A549 (cell line): Measurements from ENCODE around the gene ICAM2. TPM values are rescaled to one million over a fixed set of nuclear protein-coding genes. Genes with fewer than 3 reads are reported as not detected.
A peak's percentile ranks its signal among the peaks of the same experiment; 100 is the strongest.

ENCODE experiments used
- ATAC-seq, 2 experiments: fragments of 200-7000 bp in 1 of 2; fragments of >200 bp in 1 of 2; cut with Nextera tagmentation in 1 of 2; cut with Tn5 transposase in 1 of 2; 3 replicates each; pipeline versions ENCODE4 v1.8.0 to v1.9.1; 2018 to 2020; ENCODE audit warnings: mild to moderate bottlenecking in 1 of 2, moderate library complexity in 1 of 2
- CTCF ChIA-PET: fragments of 300-600 bp; sonication (Branson Sonifier 250); formaldehyde crosslinking; extraction: SDS; loops from one replicate; lab custom pipeline; 2021; ENCODE audit warnings: antibody characterized with exemption, inconsistent platforms; lab: Yijun Ruan, JAX
- POLR2A ChIA-PET: fragments of 350-600 bp; formaldehyde crosslinking; extraction: SDS; loops from one replicate; lab custom pipeline; 2021; ENCODE audit warnings: antibody characterized with exemption, inconsistent platforms; lab: Yijun Ruan, JAX
- DNase-seq, 2 experiments: peaks; one replicate each; pipeline versions ENCODE4 v3.0.0 to v3.0.0-alpha.2; 2011 to 2016; ENCODE audit warnings: low read depth in 1 of 2, low spot score in 1 of 2
- FAIRE-seq: peaks from 2 replicates; lab custom pipeline; 2011; peaks lifted over from hg19 to GRCh38; lab: Jason Lieb, UNC
- H3K27ac ChIP-seq, 2 experiments: fragments of >200 bp; sonication (Bioruptor Twin); formaldehyde crosslinking; 3 replicates each; pipeline ENCODE4 v1.5.1; 2016 to 2017
- H3K4me1 ChIP-seq: fragments of >200 bp; sonication (Bioruptor Twin); formaldehyde crosslinking; 3 replicates; pipeline ENCODE4 v1.6.1; 2016
- H3K4me2 ChIP-seq: fragments of >200 bp; sonication (Bioruptor Twin); formaldehyde crosslinking; 3 replicates; pipeline ENCODE4 v1.6.1; 2016
- H3K4me3 ChIP-seq: fragments of >200 bp; sonication (Bioruptor Twin); formaldehyde crosslinking; 3 replicates; pipeline ENCODE4 v1.5.1; 2016
- H3K9me3 ChIP-seq: fragments of >200 bp; sonication (Bioruptor Twin); formaldehyde crosslinking; 3 replicates; pipeline ENCODE4 v1.6.1; 2016
- CBX2 ChIP-seq: fragments of 200-600 bp; sonication (generic); IDR thresholded peaks from 2 replicates; pipeline ENCODE4 v1.6.1; 2016; ENCODE audit warnings: low read depth, mild to moderate bottlenecking, borderline replicate concordance
- CHD2 ChIP-seq: fragments of 150-350 bp; IDR thresholded peaks from 2 replicates; pipeline ENCODE4 v1.6.1; 2014; ENCODE audit warnings: low read length; ENCODE audit not compliant: partially characterized antibody
- EP300 ChIP-seq, 2 experiments: fragments of >200 bp; sonication (Bioruptor Twin); formaldehyde crosslinking; IDR thresholded peaks; 2 replicates in 1 of 2; 3 replicates in 1 of 2; pipeline ENCODE4 v1.6.1; 2016 to 2017
- ESRRA ChIP-seq: fragments of 150-350 bp; IDR thresholded peaks from 2 replicates; pipeline ENCODE4 v1.6.1; 2014; ENCODE audit warnings: mild to moderate bottlenecking, low read length, borderline replicate concordance
- GATA3 ChIP-seq: IDR thresholded peaks from 2 replicates; pipeline ENCODE4 v1.6.1; 2012; ENCODE audit warnings: borderline replicate concordance
- HDAC2 ChIP-seq: fragments of 200-600 bp; sonication (generic); IDR thresholded peaks from 2 replicates; pipeline ENCODE4 v1.6.1; 2016
- HEYL ChIP-seq: fragments of 250-450 bp; sonication (Bioruptor Pico); IDR thresholded peaks from 2 replicates; pipeline ENCODE4 v1.8.0; 2021; ENCODE audit warnings: mild to moderate bottlenecking, moderate library complexity
- HOXA7 ChIP-seq: fragments of 250-450 bp; sonication (Bioruptor Pico); IDR thresholded peaks from 2 replicates; pipeline ENCODE4 v1.5.0; 2020; ENCODE audit warnings: mild to moderate bottlenecking, moderate library complexity
- JUN ChIP-seq, 2 experiments: fragments of >200 bp; sonication (Bioruptor Twin); formaldehyde crosslinking; IDR thresholded peaks; 2 replicates in 1 of 2; 3 replicates in 1 of 2; pipeline ENCODE4 v1.6.1; 2016 to 2017
- KDM1A ChIP-seq: fragments of 200-600 bp; sonication (generic); IDR thresholded peaks from 2 replicates; pipeline ENCODE4 v1.6.1; 2016; ENCODE audit warnings: low read depth, mild to moderate bottlenecking
- NFE2L2 ChIP-seq: fragments of 150-350 bp; conservative IDR thresholded peaks from 2 replicates; pipeline ENCODE4 v1.6.1; 2014; ENCODE audit warnings: low read length
- NR3C1 ChIP-seq: fragments of >200 bp; sonication (Bioruptor Twin); formaldehyde crosslinking; IDR thresholded peaks from 3 replicates; pipeline ENCODE4 v1.6.1; 2017
- POLR2A ChIP-seq: IDR thresholded peaks from 2 replicates; pipeline ENCODE4 v1.6.1; 2012; ENCODE audit warnings: mild to moderate bottlenecking, low read length
- RARB ChIP-seq: fragments of 250-450 bp; sonication (Bioruptor Pico); IDR thresholded peaks from 2 replicates; pipeline ENCODE4 v1.8.0; 2021; ENCODE audit warnings: mild to moderate bottlenecking, moderate library complexity
- RCOR1 ChIP-seq: fragments of 150-350 bp; IDR thresholded peaks from 2 replicates; pipeline ENCODE4 v1.6.1; 2014; ENCODE audit warnings: antibody characterized with exemption, low read length, low read depth
- SREBF2 ChIP-seq: fragments of 450-650 bp; IDR thresholded peaks from 2 replicates; pipeline ENCODE4 v1.6.1; 2014; ENCODE audit warnings: mild to moderate bottlenecking, moderate library complexity
- TFCP2L1 ChIP-seq: fragments of 250-450 bp; sonication (Bioruptor Pico); IDR thresholded peaks from 2 replicates; pipeline ENCODE4 v1.5.0; 2021; ENCODE audit warnings: mild to moderate bottlenecking
- ZC3H11A ChIP-seq: fragments of 450-650 bp; IDR thresholded peaks from 2 replicates; pipeline ENCODE4 v1.6.1; 2014; ENCODE audit warnings: antibody characterized with exemption, mild to moderate bottlenecking
- ZFP36 ChIP-seq: fragments of 450-650 bp; IDR thresholded peaks from 2 replicates; pipeline ENCODE4 v1.6.1; 2014; ENCODE audit warnings: borderline replicate concordance; ENCODE audit not compliant: partially characterized antibody
- WGBS: methylation state at CpG from one replicate; pipeline ENCODE4 v1.1.6; 2017; ENCODE audit errors: missing lambda C conversion rate; 5-methylcytosine and 5-hydroxymethylcytosine counted together
- polyA plus RNA-seq, 4 experiments: library from polyadenylated mRNA; depleted of rRNA in 3 of 4; stranded (reverse); fragments of >200 nt; fragmentation: RNase III in 1 of 4; extraction: RNeasy Plus Mini Kit Qiagen cat#74134 plus additional on column Dnase treatment in 1 of 4; gene quantifications; 2 replicates in 3 of 4; 3 replicates in 1 of 4; pipeline ENCODE4 v1.2.3, GENCODE V29; 2011 to 2017
- TF ChIP-seq, protein P1 (sequence below): IDR thresholded peaks from 2 replicates; pipeline ENCODE4 v1.6.1; 2012
- TF ChIP-seq, protein P2 (sequence below): fragments of 250-450 bp; sonication (Bioruptor Pico); IDR thresholded peaks from 2 replicates; pipeline ENCODE4 v1.5.0; 2020; ENCODE audit warnings: low read depth, mild to moderate bottlenecking, moderate library complexity
- TF ChIP-seq, protein P3 (sequence below): fragments of 250-450 bp; sonication (Bioruptor Pico); IDR thresholded peaks from 2 replicates; pipeline ENCODE4 v1.5.0; 2021; ENCODE audit warnings: mild to moderate bottlenecking, moderate library complexity, borderline replicate concordance

ICAM2 gene
- polyA plus RNA-seq, 2 of the 4 experiments (the other 2 are of a cell fraction) = not detected

DNA sequence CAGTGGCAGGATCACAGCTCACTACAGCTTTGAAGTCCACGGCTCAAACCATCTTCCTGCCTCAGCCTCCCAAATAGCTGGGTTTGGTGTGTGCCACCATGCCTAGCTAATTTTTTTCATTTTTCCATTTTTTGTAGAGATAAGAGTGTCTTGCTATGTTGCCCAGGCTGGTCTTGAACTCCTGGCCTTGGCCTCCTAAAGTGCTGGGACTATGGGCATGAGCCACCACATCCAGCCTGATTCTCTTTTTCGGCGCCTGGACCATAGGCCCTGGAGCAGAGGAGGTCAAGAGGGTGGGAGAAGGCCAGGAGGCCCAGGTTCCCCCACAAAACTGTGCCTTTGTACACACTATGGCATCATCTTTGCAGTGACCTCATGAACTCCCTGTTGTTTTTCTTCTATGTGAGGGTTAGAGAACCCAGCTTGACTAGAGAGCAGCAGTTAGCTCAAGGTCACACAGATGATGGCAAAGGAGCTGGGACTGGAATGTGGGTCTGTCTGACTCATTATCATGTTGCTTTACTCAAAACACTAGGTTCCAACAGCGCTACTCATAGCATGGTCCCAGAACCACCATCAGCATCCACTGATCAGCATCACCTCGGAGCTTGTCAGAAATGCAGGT is 64.0 kb downstream of the ICAM2 start:
- H3K4me3 ChIP-seq = no peak overlapping the region
- ChIA-PET POLR2A (no interaction called here), CTCF (interaction anchor here (0.9 to 10.0 kb wide), 13 partner anchors 10 to 177 kb away, joined by 3 to 105 read pairs (median 9); partner anchors contain the start of genes CD79B and GH1)
- no peaks in the 10 kb centered on the region for H3K9me3 ChIP-seq
- no peak overlapping the region for H3K4me2 ChIP-seq
- 88% methylated on average over 5 of the region's 5 CpGs for WGBS
- no peak for TF ChIP-seq NR3C1
- TF ChIP-seq ESRRA = no peak
- TF ChIP-seq HOXA7 (CRISPR knock-in tag) = no peak
- no peak for TF ChIP-seq ZC3H11A
- TF ChIP-seq, protein P1, sequence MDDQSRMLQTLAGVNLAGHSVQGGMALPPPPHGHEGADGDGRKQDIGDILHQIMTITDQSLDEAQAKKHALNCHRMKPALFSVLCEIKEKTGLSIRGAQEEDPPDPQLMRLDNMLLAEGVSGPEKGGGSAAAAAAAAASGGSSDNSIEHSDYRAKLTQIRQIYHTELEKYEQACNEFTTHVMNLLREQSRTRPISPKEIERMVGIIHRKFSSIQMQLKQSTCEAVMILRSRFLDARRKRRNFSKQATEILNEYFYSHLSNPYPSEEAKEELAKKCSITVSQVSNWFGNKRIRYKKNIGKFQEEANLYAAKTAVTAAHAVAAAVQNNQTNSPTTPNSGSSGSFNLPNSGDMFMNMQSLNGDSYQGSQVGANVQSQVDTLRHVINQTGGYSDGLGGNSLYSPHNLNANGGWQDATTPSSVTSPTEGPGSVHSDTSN = no peak
- TF ChIP-seq NFE2L2 = no peak
- TF ChIP-seq TFCP2L1 = no peak
- no peak for TF ChIP-seq CHD2
- FAIRE-seq (no peak), DNase-seq (no peak), ATAC-seq (no peak)
- H3K27ac ChIP-seq = no peak overlapping the region
- H3K4me1 ChIP-seq = peaks cover 6% of the 10 kb centered on the region; the same call in 2 of the 3 replicates

DNA sequence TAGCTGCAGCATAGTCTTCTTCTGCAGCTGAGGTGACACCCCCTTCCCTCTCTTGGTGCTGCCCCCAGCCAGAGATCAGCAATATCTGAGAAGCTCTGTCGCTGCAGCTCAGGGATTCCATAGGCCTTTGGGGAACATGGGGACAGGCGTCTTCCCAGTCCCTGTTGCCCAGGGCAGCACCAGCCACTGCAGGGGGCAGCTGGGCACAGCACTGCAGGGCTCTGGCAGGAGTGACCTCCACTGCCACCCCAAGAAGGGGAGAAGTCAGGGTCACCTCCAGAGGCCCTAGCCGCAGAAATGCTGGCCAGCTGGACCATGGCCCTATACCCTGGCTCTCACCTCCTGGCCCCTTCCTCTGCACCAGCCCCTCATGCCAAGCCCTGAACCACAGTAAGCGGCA is 64.6 kb downstream of the ICAM2 start:
- H3K9me3 ChIP-seq = no peaks in the 10 kb centered on the region
- CTCF ChIA-PET = interaction anchor here (0.9 to 10.0 kb wide), 12 partner anchors 9 to 178 kb away, joined by 3 to 105 read pairs (median 8); partner anchors contain the start of genes CD79B and GH1
- ATAC-seq (no peak), DNase-seq (no peak), FAIRE-seq (no peak)
- 85% methylated on average over 4 of the region's 4 CpGs for WGBS
- POLR2A ChIA-PET = no interaction called here
- no peak overlapping the region for H3K4me2 ChIP-seq
- H3K27ac ChIP-seq = no peak overlapping the region
- H3K4me1 ChIP-seq = peaks cover under 1% of the 10 kb centered on the region; the same call in 1 of the 3 replicates
- no peak for TF ChIP-seq ZC3H11A
- TF ChIP-seq HEYL = no peak
- TF ChIP-seq, protein P2, sequence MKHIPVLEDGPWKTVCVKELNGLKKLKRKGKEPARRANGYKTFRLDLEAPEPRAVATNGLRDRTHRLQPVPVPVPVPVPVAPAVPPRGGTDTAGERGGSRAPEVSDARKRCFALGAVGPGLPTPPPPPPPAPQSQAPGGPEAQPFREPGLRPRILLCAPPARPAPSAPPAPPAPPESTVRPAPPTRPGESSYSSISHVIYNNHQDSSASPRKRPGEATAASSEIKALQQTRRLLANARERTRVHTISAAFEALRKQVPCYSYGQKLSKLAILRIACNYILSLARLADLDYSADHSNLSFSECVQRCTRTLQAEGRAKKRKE = no peak
- no peak for TF ChIP-seq CBX2
- no peak for TF ChIP-seq JUN (IDR thresholded peaks at IDR 0.05)
- no peak for TF ChIP-seq RARB (CRISPR knock-in tag)
- no peak for TF ChIP-seq POLR2A
- no peak for TF ChIP-seq HDAC2
- no peak for TF ChIP-seq ZFP36
- TF ChIP-seq, protein P3, sequence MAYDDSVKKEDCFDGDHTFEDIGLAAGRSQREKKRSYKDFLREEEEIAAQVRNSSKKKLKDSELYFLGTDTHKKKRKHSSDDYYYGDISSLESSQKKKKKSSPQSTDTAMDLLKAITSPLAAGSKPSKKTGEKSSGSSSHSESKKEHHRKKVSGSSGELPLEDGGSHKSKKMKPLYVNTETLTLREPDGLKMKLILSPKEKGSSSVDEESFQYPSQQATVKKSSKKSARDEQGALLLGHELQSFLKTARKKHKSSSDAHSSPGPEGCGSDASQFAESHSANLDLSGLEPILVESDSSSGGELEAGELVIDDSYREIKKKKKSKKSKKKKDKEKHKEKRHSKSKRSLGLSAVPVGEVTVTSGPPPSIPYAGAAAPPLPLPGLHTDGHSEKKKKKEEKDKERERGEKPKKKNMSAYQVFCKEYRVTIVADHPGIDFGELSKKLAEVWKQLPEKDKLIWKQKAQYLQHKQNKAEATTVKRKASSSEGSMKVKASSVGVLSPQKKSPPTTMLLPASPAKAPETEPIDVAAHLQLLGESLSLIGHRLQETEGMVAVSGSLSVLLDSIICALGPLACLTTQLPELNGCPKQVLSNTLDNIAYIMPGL = no peak
- TF ChIP-seq, all 56 proteins: peak for 0
- no peak overlapping the region for H3K4me3 ChIP-seq

DNA sequence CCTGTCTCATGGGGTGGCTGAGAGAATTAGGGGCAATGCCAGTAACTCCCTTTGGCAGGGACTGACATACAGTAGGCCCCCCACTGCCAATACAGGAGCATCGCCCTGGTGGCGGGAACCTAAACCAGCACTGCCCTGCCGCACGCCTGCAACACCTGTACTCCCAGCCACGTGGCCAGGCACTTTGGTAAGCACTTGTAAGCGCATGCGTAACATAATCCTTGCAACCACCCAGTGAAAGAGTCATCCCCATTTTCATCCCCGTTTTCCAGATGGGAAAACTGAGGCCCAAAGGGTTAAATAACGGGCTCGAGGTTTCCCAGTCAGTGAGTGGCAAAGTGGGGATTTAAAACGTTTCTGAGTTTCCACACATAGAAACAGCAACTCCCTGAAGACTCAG is 65.2 kb downstream of the ICAM2 start:
- Histone ChIP-seq H3K9me3 (no peaks in the 10 kb centered on the region), H3K27ac (no peak overlapping the region), H3K4me3 (no peak overlapping the region), H3K4me1 (no peaks in the 10 kb centered on the region), H3K4me2 (no peak overlapping the region)
- TF ChIP-seq SREBF2 (no peak), GATA3 (no peak), HDAC2 (no peak), KDM1A (peak; percentile 85; the same call in 1 of the 2 replicates), EP300 (IDR thresholded peaks at IDR 0.05) (no peak), JUN (IDR thresholded peaks at IDR 0.05) (no peak), NFE2L2 (no peak), ZC3H11A (no peak), RCOR1 (no peak)
- CTCF ChIA-PET = interaction anchor here (1.0 to 10.0 kb wide), 11 partner anchors 9 to 178 kb away, joined by 3 to 105 read pairs (median 9); partner anchors contain the start of genes CD79B and GH1
- ATAC-seq (no peak), FAIRE-seq (no peak), DNase-seq (no peak)
- POLR2A ChIA-PET = no interaction called here
- 65% methylated on average over 11 of the region's 11 CpGs for WGBS
